Right lobe of liver (tissue), 6 donors: ENCODE data around the gene NKAPD1. TPM values are rescaled to one million over a fixed set of nuclear protein-coding genes. Genes with fewer than 3 reads are reported as not detected.
"Not testable (repeated sequence)": the region's sequence is repeated elsewhere in the genome, so short reads cannot be mapped to it uniquely, and the experiment has no call there.

Source experiments
- ATAC-seq, 4 donors: fragments of 200-7000 bp; cut with Tn5 transposase; one replicate each; pipeline ENCODE4 v1.9.1; 2020; ENCODE audit warnings: mild to moderate bottlenecking in 4 of 4, moderate library complexity in 4 of 4
- DNase-seq, 3 donors: peaks; one replicate each; pipeline ENCODE4 v3.0.0-alpha.2; 2020
- H3K27ac ChIP-seq, 3 donors: fragments of 200-600 bp; one replicate each; pipeline ENCODE4 v1.8.0; 2022
- H3K27me3 ChIP-seq, 2 donors: fragments of 200-600 bp; one replicate each; pipeline ENCODE4 v1.8.0; 2022
- H3K36me3 ChIP-seq, 4 donors: fragments of 200-600 bp; sonication (generic) in 1 of 4; one replicate each; pipeline versions ENCODE4 v1.5.1 to v1.8.0; 2017 to 2022; ENCODE audit warnings: control low read depth in 1 of 4
- H3K4me1 ChIP-seq, 4 donors: fragments of 200-600 bp; sonication (generic) in 1 of 4; one replicate each; pipeline versions ENCODE4 v1.5.1 to v1.8.0; 2017 to 2022; ENCODE audit warnings: control low read depth in 1 of 4
- H3K4me3 ChIP-seq, 3 donors: fragments of 200-600 bp; one replicate each; pipeline ENCODE4 v1.8.0; 2022
- H3K9me3 ChIP-seq, 4 donors: fragments of 200-600 bp; sonication (generic) in 1 of 4; one replicate each; pipeline versions ENCODE4 v1.5.1 to v1.8.0; 2017 to 2022; ENCODE audit warnings: control low read depth in 1 of 4
- POLR2A ChIP-seq: fragments of 450-650 bp; IDR thresholded peaks from one replicate; pipeline ENCODE4 v1.6.1; 2017; ENCODE audit warnings: antibody characterized with exemption, mild to moderate bottlenecking
- whole genome bisulfite sequencing: methylation state at CpG from one replicate; pipeline ENCODE4 v1.1.6; 2018; ENCODE audit warnings: low coverage, low lambda C conversion rate; ENCODE audit not compliant: insufficient coverage; ENCODE audit errors: missing lambda C conversion rate; 5-methylcytosine and 5-hydroxymethylcytosine counted together
- intact Hi-C, 2 donors: fragments of 100-400 bp; cut with DNase I; formaldehyde crosslinking; loops; one replicate each; pipeline versions ENCODE4 v1.11.2 to v1.14.1; 2022
- long read RNA-seq: library from polyadenylated mRNA; unstranded; transcript quantifications from one replicate; pipeline ENCODE4 v2.0.0, GENCODE V29; 2019
- total RNA-seq, 6 experiments: library from RNA; depleted of rRNA in 2 of 6; stranded (reverse); fragments of >200 nt in 2 of 6; fragmentation: NEBNext Ultra II Directional in 3 of 6; extraction: Animal tissue kit (Norgen Biotek cat#: 25700) in 3 of 6; gene quantifications; one replicate each; pipeline versions ENCODE4 v1.1.0 to v1.2.4, GENCODE V29; 2016 to 2023
- TF ChIP-seq, protein P1 (sequence below), 4 donors: fragments of 200-600 bp in 3 of 4; fragments of 450-650 bp in 1 of 4; IDR thresholded peaks; one replicate each; pipeline versions ENCODE4 v1.5.1 to v1.8.0; 2016 to 2022; ENCODE audit warnings: antibody characterized with exemption in 4 of 4, mild to moderate bottlenecking in 2 of 4
- donor health status: DM: no; HTN: yes; CAD: no.
- donor health status: DM: no; HTN: no; CAD: no.
- donor health status: DM: no; HTN: no; CAD: no.
- donor health status: DM: no; HTN: yes; CAD: no.
- donor health status: DM: no; HTN: yes; CAD: no.

The NKAPD1 gene, protein sequence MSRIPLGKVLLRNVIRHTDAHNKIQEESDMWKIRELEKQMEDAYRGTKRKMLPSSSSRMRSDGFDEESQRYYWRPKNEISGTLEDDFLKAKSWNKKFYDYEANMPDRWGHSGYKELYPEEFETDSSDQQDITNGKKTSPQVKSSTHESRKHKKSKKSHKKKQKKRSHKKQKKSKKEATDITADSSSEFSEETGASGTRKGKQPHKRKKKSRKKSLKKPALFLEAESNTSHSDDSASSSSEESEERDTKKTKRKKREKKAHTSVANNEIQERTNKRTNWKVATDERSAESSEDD
- 1 to 10 TPM; 4.7 to 7.7 (median 6.0) TPM for total RNA-seq
- long read RNA-seq, partial matches to known transcripts = 0 of 4 reads
- long read RNA-seq, other reads (novel, unspliced or antisense) = 0 of 4 reads

DNA sequence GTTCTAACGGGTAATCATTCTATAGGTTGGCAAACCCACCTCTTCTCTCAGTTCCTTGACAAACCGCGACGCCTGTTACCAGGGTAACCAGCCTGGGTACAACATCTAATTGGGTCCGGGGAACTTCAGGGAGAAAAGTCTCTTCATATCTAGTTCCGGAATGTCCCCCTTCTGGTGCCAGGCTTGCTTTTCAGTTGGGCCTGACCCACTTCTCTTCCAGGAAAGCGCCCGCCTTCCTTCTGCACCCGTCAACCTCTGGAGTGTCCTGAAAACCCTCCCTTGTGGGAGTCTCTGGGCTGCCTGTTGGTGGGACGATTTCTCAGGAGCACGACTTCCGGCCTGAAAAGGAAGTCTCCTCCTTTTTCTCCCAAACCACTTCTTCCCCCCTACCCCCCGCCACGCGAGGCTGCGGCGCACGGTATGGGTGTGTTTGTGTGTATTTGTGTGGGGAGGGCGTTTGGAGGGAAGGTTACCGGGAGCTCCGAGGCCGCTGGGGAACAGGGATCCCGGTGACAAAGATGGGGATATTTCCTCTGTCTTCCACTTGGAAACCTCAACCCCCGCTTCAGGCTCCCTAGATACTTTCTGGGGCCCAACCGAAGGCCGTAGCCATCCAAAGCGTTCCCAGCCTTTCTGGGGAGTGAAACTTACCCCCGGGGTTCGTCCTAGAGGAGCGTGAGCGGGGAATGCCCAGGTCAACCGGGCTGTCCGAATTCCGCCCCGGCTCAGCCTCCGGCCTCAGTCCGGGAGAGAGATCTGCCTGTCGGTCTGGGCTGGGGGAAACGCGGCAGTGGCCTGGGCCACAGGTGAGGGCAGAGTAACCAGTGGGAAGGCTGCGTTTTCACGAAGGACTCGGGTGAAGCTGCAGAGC lies at the start of gene NKAPD1, which contains the start of gene PIH1D2:
Gene NKAPD1 (plus strand): TSS at position 359 of the 871 bp plus-strand sequence. CDS start 1,276 bp downstream, outside the sequence.
Gene PIH1D2 (minus strand): TSS at position 77 of the 871 bp plus-strand sequence. CDS start 843 bp downstream, outside the sequence.
- H3K27ac ChIP-seq = peak within 1 kb of the TSS; percentile 84 to 91 (median 90)
- WGBS = 5% methylated on average over 13 of the region's 43 CpGs
- peak; percentile 71 to 79 (median 74) for DNase-seq
- no peaks in the 10 kb centered on the region for H3K9me3 ChIP-seq
- intact Hi-C loops = no loop called here
- H3K27me3 ChIP-seq = no peaks in the 10 kb centered on the region
- peaks cover 0 to 25% (median 4%) of the 10 kb centered on the region in 4 donors for H3K36me3 ChIP-seq
- TF ChIP-seq, protein P1, sequence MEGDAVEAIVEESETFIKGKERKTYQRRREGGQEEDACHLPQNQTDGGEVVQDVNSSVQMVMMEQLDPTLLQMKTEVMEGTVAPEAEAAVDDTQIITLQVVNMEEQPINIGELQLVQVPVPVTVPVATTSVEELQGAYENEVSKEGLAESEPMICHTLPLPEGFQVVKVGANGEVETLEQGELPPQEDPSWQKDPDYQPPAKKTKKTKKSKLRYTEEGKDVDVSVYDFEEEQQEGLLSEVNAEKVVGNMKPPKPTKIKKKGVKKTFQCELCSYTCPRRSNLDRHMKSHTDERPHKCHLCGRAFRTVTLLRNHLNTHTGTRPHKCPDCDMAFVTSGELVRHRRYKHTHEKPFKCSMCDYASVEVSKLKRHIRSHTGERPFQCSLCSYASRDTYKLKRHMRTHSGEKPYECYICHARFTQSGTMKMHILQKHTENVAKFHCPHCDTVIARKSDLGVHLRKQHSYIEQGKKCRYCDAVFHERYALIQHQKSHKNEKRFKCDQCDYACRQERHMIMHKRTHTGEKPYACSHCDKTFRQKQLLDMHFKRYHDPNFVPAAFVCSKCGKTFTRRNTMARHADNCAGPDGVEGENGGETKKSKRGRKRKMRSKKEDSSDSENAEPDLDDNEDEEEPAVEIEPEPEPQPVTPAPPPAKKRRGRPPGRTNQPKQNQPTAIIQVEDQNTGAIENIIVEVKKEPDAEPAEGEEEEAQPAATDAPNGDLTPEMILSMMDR (IDR thresholded peaks at IDR 0.05) = peak in 1 of 4 donors; percentile 25
- TF ChIP-seq POLR2A = no peak
- no peaks in the 10 kb centered on the region for H3K4me1 ChIP-seq
- peak within 1 kb of the TSS; percentile 71 to 86 (median 81) for H3K4me3 ChIP-seq
- peak; percentile 94 to 96 (median 95) for ATAC-seq

- Histone ChIP-seq H3K27ac (peak within 1 kb of the TSS; percentile 92 to 96 (median 94)), H3K4me1 (peaks cover 0 to 6% (median 2%) of the 10 kb centered on the region in 4 donors), H3K9me3 (no peaks in the 10 kb centered on the region), H3K36me3 (peaks cover 0 to 24% (median 5%) of the 10 kb centered on the region in 4 donors), H3K4me3 (peak within 1 kb of the TSS; percentile 72 to 96 (median 92)), H3K27me3 (no peaks in the 10 kb centered on the region)
- WGBS = 0% methylated on average over 34 of the region's 71 CpGs
- intact Hi-C loops = no loop called here
- peak; percentile 91 to 95 (median 92) for ATAC-seq
- TF ChIP-seq POLR2A = peak; percentile 58
- TF ChIP-seq, protein P1 (IDR thresholded peaks at IDR 0.05) = no peak
- peak; percentile 91 for DNase-seq
Measured at GRCh38 chr11:112024773-112025678, 49.1 kb upstream of the NKAPD1 start, which contains the start of gene DLAT. Gene DLAT (plus strand): TSS chr11:112025408. CDS start chr11:112025473, 65 bp downstream.

DNA sequence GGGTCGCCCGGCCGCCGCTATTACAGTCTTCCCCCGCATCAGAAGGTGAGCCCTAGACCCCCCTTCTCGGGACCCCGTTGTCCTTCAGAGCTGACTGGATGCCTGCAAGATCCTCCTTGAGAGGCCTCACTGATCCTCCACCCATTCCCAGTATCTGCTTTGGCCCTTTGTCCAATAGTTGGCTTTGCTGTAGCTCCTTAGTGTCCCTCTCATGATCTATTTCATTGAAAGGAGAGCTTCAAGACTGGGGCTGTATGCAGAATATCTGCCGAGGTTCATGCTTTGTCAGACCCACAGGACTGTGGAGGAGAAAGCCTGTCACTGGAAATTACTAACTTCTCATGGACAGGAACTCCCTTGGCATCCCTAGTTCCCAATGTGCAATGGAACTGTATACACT lies 48.4 kb upstream of the NKAPD1 start:
- Histone ChIP-seq H3K9me3 (no peaks in the 10 kb centered on the region), H3K27ac (peak overlapping the region; percentile 92 to 96 (median 94)), H3K4me1 (peaks cover 0 to 6% (median 2%) of the 10 kb centered on the region in 4 donors), H3K36me3 (peaks cover 0 to 31% (median 5%) of the 10 kb centered on the region in 4 donors), H3K27me3 (no peaks in the 10 kb centered on the region), H3K4me3 (peak overlapping the region; percentile 72 to 96 (median 92))
- intact Hi-C loops = no loop called here
- no peak for DNase-seq
- ATAC-seq = peak; percentile 18 to 31 (median 22)
- 0% methylated on average over 3 of the region's 8 CpGs for WGBS
- TF ChIP-seq, protein P1 (IDR thresholded peaks at IDR 0.05) = no peak
- no peak for TF ChIP-seq POLR2A

- peaks cover 0 to 39% (median 5%) of the 10 kb centered on the region in 4 donors for H3K36me3 ChIP-seq
- H3K27ac ChIP-seq, H3K27me3 ChIP-seq, DNase-seq, H3K4me3 ChIP-seq, intact Hi-C loops, ATAC-seq, H3K4me1 ChIP-seq, H3K9me3 ChIP-seq: not testable (repeated sequence)
- WGBS = no CpG with 5 or more reads among the region's 49 CpGs
Measured at GRCh38 chr11:112026784-112027410, 47.2 kb upstream of the NKAPD1 start.
